Measurements from ENCODE around the gene KIF21B.

GRCh38 chr1:200966934-200967333 lies 56.6 kb downstream of the KIF21B start:
- TF ChIP-seq, protein P1, sequence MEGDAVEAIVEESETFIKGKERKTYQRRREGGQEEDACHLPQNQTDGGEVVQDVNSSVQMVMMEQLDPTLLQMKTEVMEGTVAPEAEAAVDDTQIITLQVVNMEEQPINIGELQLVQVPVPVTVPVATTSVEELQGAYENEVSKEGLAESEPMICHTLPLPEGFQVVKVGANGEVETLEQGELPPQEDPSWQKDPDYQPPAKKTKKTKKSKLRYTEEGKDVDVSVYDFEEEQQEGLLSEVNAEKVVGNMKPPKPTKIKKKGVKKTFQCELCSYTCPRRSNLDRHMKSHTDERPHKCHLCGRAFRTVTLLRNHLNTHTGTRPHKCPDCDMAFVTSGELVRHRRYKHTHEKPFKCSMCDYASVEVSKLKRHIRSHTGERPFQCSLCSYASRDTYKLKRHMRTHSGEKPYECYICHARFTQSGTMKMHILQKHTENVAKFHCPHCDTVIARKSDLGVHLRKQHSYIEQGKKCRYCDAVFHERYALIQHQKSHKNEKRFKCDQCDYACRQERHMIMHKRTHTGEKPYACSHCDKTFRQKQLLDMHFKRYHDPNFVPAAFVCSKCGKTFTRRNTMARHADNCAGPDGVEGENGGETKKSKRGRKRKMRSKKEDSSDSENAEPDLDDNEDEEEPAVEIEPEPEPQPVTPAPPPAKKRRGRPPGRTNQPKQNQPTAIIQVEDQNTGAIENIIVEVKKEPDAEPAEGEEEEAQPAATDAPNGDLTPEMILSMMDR (IDR thresholded peaks at IDR 0.05; ENCODE audit: low read length), result no peak
- no peak for TF ChIP-seq EZH2 (IDR thresholded peaks at IDR 0.05; ENCODE audit: borderline replicate concordance, low read length)

All from OCI-LY1 (cell line).